GM18520 (cell line): ENCODE data around the gene LUZP4.
A peak's percentile ranks its signal among the peaks of the same experiment; 100 is the strongest.
"Not testable (repeated sequence)": the region's sequence is repeated elsewhere in the genome, so short reads cannot be mapped to it uniquely, and the experiment has no call there.

ENCODE experiments used
- ATAC-seq: cut with Tn5 transposase; IDR thresholded peaks from one replicate; pipeline ENCODE4 v1.9.1; 2021; ENCODE audit not compliant: unreplicated experiment

Gene LUZP4, protein sequence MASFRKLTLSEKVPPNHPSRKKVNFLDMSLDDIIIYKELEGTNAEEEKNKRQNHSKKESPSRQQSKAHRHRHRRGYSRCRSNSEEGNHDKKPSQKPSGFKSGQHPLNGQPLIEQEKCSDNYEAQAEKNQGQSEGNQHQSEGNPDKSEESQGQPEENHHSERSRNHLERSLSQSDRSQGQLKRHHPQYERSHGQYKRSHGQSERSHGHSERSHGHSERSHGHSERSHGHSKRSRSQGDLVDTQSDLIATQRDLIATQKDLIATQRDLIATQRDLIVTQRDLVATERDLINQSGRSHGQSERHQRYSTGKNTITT

DNA sequence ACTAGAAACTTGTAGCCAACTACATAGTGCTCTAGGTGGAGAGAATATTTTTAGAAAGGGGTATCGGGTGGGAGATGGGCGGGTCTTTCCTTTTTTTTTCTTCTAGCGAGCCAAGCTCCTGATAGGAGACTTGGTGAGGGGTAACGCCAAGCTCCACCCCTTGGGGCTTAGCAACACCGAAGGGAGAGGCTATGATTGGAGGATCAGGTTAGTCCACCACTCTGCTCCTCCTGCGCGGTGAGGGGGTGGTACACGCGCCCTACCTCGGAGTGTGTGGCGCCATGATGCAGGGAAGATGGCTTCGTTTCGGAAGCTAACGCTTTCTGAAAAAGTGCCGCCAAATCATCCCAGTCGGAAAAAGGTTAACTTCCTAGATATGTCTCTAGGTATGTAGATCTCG is at the start of gene LUZP4:
TSS of gene LUZP4 (plus strand) at position 251 of the 400 bp plus-strand sequence. CDS start at position 296, 45 bp downstream.
- ATAC-seq: no peak

DNA sequence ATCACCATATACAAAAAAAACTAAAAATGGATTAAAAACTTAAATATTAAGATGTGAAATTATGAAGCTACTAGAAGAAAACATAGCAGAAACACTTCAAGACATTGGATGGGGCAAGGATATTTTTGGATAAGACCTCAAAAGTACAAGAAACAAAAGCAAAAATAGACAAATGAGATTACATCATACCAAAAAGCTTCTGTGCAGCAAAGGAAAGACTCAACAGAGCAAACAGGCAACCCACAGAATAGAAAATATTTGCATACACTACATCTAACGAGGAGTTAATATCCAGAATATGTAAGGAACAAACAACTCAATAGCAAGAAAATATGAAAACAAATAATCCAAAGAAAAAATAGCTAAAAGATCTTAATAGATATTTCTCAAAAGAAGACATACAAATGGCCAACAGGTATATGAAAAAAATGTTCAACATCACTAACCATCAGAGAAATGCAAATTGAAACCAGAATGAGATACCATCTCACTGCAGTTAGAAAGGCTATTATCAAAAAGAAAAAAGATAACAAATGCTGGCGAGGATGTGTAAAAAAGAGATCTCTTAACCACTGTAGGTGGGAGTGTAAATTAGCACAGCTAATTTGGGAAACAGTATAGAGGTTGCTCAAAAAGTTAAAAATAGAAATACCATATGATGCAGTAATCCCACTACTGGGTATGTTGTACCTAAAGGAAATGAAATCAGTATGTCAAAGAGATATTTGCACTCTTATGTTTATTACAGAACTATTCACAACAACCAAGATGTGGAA is 37.9 kb upstream of the LUZP4 start:
- ATAC-seq: peak; percentile 48

DNA sequence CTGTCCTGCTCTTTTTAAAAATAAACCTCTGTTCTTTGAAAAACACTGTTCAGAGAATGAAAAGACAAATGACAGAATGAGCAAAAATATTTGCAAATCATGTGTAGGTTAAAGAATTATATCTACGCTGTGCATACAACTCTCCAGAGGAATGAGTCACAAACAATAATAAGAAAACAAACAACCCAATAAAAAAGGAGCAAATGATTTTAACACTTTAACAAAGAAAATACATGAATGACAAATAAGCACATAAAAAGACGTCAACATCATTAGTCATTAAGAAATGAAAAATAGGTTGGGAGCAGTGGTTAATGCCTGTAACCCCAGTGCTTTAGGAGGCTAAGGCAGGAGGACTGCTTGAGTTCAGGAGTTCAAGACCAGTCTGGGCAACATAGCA is 34.5 kb upstream of the LUZP4 start:
- no peak for ATAC-seq

DNA sequence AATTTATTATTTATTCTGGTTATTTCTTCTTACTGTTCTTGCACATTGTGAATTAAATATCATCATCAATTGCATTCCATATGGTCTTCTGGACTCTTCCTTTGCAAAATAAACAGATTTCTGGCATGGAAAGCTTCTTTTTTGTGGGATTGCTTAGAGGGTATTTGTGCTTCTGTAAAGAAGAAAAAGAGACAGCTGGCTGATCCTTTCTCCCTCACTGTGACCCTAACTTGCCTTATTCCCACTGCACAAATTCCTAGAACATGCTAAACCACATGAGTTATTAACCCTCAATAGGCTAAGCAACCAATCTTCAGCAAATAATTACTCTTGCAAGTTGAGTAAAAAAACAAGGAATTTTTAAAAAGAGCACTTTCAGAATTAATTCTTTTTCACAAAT is 31.8 kb upstream of the LUZP4 start:
- no peak for ATAC-seq

DNA sequence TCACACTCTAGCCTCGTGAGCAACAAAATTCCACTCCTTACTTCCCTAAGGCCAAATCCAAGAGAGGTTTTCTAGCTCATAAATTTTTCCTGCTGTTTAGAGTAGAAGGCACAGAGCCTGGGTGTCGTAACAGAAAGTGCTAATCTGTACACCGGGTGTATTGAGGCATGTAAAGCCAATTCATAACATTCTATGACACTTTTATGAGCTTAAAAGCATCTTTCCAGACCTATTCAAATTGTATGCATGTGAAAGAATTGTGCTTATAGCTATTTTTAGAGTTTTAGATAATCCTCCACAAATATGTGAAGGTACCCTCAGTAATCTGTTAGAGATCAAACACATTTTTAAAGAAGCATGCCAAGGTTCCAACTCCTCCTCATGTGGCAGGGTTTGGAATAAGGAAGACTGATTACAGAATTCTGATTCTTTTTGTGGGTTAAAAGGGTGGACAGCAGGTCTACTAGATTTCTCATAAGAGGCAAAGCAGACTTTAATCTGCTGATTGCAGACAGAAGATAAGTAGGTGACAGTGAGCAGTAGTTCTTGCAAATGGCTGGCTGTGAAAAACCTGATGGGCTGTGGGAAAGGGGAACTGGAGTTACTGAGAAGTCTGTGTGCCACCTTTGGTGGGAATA is 30.2 kb upstream of the LUZP4 start:
- ATAC-seq: no peak

DNA sequence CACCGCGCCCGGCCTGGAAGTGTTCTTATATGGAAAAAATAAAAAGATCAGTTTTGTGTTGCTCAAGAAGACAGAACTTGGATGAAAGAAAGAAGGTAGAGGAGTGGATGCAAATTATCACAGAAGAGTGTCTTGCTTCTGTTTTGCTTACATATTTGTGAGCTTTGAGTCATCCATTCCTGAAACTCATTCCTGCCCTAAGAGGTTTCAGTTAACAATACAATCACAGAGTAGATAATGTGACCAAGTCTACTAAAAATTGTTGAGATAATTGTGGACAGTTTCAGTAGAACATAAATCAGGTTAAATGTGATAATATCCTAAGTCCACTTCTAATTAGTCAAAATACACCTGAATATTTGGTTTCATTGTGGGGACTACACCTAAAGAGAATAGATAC is 29.2 kb upstream of the LUZP4 start:
- ATAC-seq: no peak

DNA sequence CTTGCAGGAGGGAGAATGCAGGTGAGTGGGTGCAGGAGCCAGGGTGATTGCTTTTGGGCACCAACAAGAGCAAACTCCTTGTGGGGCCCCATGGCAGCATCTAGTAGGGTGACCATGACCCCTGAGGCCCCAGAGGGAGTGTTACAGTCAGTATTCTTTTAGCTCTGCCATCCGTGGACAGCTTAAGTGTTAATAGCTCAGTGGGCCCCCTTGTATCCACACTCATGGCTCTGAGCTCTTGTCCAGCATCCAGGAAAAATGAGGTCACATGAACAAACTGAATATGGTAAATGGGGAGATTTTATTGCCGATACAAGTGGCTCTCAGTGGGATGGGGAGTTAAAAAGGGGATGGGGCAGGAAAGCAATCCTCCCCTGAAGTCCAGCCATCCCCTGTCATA is 28.4 kb upstream of the LUZP4 start:
- ATAC-seq: no peak

DNA sequence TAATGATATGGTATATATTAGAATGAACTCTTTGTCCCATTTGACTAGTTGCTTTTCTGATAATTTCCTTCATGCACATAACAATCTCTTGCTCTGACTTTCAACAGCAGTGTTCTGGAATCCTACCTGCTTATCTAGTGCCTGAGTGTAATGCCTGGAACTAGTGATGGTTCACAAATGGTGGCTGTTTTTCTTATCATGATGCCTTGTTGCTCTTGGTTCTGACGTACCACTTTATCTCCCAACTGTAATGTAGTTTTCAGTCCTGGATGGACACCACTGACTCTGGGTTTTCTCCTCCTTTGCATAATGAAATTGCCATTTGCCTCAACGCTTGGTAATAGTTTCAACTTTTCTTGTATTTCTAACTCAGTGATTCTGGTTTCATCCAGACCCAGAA is 25.5 kb upstream of the LUZP4 start:
- ATAC-seq: no peak

DNA sequence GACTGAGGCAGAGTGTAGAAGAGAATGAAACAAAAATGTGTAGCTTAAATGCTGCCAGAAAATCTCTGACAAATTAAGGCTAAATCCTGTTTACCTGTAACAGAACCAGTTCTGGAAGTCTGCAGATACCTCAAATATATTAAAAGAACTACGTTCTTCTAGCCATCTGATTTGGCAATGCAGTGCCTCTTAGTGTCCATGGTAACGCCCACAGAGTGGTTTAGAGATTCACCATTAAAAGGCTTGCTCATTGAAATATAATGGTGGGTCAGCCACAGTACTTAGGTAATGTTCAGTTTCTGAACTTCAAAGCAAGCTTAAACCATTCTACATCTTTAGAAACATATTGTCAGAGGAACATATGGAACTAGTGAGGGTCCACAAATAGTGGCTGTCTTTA is 23.2 kb upstream of the LUZP4 start:
- no peak for ATAC-seq

DNA sequence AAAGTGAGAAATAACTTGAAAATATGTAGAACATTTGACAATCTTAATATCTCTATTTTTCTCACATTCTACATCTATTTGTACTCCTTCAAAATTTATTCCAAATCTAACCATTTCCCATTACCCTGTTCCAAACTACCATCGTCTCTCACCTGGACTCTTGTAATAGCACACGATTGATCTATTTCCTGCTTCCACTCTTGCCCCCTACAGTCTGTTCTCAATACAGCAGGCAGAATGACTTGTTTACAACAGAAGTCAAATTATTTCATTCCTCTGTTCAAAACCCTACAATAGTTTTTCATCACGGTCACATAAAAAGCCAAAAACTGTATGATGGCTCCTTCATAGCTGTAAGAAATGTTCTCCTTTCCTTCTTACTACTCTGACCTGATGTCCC is 21.1 kb upstream of the LUZP4 start:
- no peak for ATAC-seq

DNA sequence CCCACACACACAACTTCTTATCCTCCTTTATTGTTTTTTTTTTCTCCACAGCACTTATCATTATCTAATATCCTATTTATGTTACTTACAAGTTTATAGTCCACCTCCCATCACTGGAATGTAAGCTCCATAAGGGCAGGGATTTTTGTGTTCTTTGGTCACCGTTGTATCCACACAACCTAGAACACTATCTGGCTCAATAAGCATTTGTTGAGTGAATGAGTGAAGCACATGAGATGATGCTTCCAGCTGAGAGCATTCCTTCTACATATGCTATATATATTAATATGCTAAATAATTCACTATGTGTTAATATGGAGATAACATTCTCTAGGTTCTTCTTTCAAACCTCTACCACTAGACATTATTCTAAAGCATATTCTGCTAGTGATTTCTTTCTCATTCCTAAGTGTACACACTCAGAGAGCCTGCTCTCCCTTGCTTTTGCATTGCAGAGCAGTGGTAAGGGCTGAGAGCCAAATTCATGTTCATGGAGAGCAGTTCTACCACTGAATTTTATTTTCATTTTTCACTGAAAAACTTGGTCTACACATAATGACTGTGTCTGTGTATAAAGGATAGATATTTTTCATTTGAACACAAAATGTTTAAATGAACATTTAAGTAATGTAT is 20.3 kb upstream of the LUZP4 start:
- no peak for ATAC-seq

DNA sequence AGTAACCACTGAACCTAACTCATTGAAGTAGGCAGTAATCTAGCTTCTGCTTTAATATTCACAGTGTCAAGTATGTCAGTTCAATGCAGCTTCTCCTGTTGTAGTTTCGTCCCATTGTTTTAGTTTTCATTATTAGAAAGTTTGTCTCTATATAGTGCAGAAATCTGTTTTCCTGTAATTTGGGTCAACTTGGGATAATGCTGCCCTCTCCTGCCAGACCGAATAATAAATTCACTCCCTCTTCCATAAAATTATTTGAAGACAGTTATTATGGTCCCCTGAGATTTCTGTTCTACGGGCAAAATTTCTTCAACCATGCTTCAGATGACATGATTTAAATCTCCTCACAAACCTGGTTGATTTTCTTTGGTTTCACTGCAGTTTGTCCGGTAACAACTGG is 4.6 kb upstream of the LUZP4 start:
- no peak for ATAC-seq

DNA sequence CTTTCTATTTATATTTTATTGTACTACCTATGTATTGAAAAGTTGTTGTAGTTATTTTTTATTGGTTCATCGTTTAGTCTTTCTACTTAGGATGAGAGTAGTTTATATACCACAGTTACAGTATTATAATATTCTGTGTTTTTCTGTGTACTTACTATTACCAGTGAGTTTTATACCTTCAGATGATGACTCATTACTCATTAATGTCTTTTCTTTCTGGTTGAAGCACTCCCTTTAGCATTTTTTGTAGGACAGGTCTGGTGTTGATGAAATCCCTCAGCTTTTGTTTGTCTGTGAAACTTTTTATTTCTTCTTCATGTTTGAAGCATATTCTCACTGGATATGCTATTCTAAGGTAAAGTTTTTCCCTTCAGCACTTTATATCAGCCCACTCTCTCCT is 7.7 kb downstream of the LUZP4 start:
- no peak for ATAC-seq

DNA sequence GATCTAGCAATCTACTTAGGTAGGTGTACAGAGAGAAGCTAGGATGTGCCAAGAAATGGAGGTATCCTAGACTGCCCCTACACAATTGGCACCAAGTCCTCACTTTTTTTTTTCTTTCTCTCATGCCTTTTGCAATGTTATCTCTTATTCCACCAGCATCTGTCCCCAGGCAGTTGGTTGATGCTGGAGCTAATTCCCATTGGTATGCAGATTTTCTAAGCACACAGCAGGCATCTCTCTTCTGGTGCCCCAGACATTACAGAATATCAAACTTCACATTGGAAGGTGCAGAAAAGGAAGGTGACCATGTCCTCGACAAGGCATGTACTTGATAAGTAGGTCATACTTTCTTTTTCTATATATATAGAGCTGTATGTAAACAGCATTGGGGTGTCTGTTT is 21.6 kb downstream of the LUZP4 start:
- ATAC-seq: no peak

DNA sequence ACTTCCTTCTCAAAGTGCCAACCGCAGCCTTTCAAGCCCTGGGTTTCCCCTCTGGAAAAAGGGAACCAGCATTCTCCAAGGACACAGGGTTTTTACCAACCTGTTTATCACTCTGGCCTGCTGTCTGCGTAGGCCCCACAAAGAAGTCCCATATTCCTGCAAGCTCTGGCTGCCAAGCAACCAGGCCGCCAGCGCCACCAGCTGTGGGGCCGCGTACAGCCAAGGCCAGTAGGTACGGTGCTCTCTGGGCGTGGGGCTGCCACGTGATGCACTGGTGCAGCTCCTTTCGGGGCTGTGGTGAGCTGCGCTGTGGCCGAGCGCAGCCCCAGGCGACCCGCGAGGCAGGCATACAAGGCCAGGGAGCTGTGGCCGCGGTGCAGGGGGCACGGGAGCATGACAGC is 22.1 kb downstream of the LUZP4 start:
- no peak for ATAC-seq

DNA sequence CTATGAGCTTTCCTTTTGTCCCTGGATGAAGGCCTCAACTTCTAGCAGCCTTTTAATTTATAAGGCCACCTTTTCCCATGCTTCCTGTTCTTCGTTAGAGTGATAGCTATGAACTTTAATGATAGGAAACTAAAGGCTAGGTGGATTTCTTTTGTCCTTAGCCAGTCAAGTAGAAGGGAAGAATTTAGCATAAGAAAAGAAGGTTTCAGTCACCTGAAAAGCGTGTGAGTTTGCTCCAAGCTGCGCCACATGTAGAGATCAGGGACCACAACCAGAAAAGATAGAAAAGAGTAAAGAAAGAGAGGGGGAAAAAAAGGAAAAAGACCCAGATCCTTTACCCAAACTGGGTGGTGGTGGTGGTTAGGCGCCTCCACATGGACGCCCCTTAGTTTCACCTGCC is 28.6 kb downstream of the LUZP4 start:
- no peak for ATAC-seq

DNA sequence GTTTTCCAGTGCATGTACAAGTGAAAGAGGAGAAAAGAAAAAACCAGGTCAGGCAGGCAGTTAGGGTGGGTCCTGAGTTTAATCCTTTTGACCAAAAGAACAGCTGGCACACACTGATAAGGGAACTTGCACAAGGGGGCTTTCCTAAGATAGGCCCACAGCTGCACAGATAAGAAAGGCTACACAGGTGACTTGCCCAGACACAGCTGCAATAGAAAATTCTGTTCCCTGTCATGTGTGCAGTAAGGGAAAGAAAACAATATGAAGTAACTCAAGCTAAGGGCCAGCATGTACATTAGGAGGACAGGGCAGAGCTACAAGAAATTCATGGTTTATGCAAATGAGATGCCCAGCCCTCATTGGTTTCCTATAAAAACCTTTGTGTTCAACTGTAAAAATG is 32.9 kb downstream of the LUZP4 start:
- no peak for ATAC-seq

DNA sequence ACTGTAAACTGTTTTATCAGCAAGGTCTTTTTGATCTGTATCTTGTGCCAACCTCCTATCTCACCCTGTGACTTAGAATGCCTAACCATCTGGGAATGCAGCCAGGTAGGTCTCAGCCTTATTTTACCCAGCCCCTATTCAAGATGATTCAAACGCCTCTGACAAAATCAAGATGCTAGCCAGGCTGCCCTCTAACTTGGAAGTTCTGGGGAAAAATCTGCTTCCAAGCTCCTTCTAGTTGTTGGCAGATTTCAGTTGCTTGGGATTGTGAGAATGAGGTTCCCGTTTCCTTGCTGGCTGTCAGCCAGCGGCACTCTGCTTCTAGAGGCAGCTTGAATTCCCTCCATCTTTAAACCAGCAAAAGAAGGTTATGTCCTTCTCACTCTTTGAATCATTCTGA is 34.7 kb downstream of the LUZP4 start:
- ATAC-seq: no peak

DNA sequence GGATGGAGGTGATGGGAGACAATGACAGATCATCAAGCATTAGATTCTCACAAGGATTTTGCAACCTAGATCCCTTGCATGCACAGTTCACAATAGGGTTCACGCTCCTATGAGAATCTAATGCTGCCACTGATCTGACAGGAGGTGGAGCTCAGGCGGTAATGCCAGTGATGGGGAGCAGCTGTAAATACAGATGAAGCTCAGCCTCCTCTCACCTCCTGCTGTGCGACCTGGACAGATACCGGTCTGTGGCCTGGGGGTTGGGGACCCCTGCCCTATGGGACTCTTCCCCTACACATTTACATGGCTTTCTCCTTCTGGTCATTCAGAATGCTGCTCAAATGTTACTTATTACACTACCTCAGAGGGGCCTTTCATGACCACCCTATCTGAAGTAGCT is 39.8 kb downstream of the LUZP4 start:
- not testable (repeated sequence) for ATAC-seq

DNA sequence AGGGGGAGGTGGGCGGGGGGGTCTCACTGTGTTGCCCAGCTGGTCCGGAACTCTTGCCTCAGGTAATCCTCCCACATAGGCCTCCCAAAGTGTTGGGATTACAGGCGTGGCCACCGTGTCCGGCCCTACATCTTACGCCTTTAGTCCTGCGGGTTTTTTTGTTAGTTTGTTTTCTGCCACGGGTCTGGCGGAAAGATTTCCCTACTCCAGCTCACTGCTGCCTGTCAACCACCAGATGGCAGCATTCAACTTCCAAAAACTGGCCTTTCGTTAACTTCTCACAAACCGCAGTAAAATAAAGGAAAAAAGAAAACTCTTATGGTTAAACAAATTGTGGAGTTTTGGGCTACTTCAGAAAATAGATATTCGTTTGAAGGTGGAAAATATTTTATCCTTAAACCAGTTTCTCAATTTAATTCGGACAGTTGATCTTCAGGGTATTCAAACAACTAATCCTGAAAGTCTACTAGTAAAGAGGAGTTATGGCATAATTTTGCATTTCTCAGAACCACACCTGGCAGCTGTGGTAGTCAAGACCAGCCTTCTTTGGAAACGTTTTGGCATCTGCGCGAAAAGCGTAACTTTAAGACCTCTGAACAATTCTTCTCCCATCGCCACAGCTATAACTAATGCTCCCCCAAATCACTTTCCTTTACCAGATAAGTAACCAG is 41.1 kb downstream of the LUZP4 start:
- no peak for ATAC-seq

DNA sequence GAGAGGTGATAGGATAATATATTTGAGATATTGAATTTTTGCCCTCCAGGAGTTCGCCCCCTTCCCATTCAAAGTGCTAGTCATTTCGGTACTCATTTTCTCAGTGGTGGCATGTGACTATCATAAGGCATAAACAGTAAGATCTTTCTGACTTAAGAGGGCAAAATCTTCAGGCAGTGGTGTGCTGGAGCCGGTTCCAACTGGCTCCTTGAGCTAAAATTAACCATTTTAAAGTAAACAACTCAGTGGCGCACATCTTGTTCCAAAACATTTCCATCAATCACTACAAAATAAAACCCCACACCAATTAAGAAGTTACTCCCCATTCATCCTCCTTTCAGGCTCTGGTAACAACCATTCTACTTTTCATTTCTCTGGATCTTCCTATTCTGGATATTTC is 43.3 kb downstream of the LUZP4 start:
- no peak for ATAC-seq
